HCT116 (cell line): ENCODE measurements around the gene TOP3B. TPM values are rescaled to one million over a fixed set of nuclear protein-coding genes. Genes with fewer than 3 reads are reported as not detected.

Experiments used
- ATAC-seq: fragments of 200-7000 bp; cut with Tn5 transposase; 2 replicates; pipeline ENCODE4 v1.9.1; 2020; ENCODE audit warnings: mild to moderate bottlenecking, moderate library complexity
- BruUV-seq: library from RNA; stranded (reverse); fragments of 400-500 nt; replicated peaks from 2 replicates; lab custom pipeline; 2021; lab: Mats Ljungman, UMichigan
- CTCF ChIA-PET: fragments of 300-600 bp; sonication (Branson Sonifier 250); formaldehyde crosslinking; loops from one replicate; lab custom pipeline; 2021; ENCODE audit warnings: antibody characterized with exemption; lab: Charles Lee
- POLR2A ChIA-PET: fragments of 300-600, 350-600 bp; sonication (Branson Sonifier 250); formaldehyde crosslinking; loops from one replicate; lab custom pipeline; 2021; ENCODE audit warnings: antibody characterized with exemption; lab: Charles Lee
- RAD21 ChIA-PET, 2 experiments: fragments of 300-600 bp; sonication (Branson Sonifier 250); formaldehyde crosslinking; loops; one replicate each; lab custom pipeline; 2023; ENCODE audit warnings: low total read pairs in 2 of 2; ENCODE audit not compliant: uncharacterized antibody in 2 of 2, unreplicated experiment in 2 of 2, low non-redundant PET in 1 of 2; lab: Charles Lee
- DNase-seq: peaks from one replicate; pipeline ENCODE4 v3.0.0-alpha.2; 2010; ENCODE audit warnings: low read depth, low spot score
- H2AFZ ChIP-seq: fragments of 200-600 bp; shearing (Covaris generic), sonication (generic); 2 replicates; pipeline ENCODE4 v1.6.1; 2017; ENCODE audit warnings: low read depth, mixed run types, mixed read lengths, antibody characterized with exemption, low read length; ENCODE audit not compliant: poor library complexity, severe bottlenecking
- H3K27ac ChIP-seq: 2 replicates; pipeline ENCODE4 v1.5.1; 2012; ENCODE audit warnings: low read depth, low read length
- H3K27me3 ChIP-seq: fragments of 200-600 bp; sonication (generic); 2 replicates; pipeline ENCODE4 v1.6.1; 2016; ENCODE audit warnings: mixed run types, low read length, mixed read lengths; ENCODE audit not compliant: insufficient read depth
- H3K36me3 ChIP-seq, 2 experiments: fragments of 200-500 bp in 1 of 2; fragments of 200-600 bp in 1 of 2; sonication (Bioruptor generic) in 1 of 2; sonication (generic) in 1 of 2; 2 replicates each; pipeline versions ENCODE4 v1.5.1 to v1.6.1; 2014 to 2016; ENCODE audit warnings: low read length in 2 of 2, inconsistent platforms in 1 of 2, mixed read lengths in 1 of 2, mixed run types in 1 of 2; ENCODE audit not compliant: insufficient read depth in 2 of 2, control insufficient read depth in 1 of 2
- H3K4me1 ChIP-seq, 2 experiments: fragments of 200-600 bp in 1 of 2; sonication (generic) in 1 of 2; 2 replicates each; pipeline versions ENCODE4 v1.5.1 to v1.6.1; 2012 to 2017; ENCODE audit warnings: low read length in 2 of 2, inconsistent platforms in 1 of 2, mild to moderate bottlenecking in 1 of 2, mixed read lengths in 1 of 2, mixed run types in 1 of 2, moderate library complexity in 1 of 2; ENCODE audit not compliant: insufficient read depth in 2 of 2, control insufficient read depth in 1 of 2
- H3K4me2 ChIP-seq: fragments of 200-600 bp; sonication (generic); 2 replicates; pipeline ENCODE4 v1.6.1; 2017; ENCODE audit warnings: mixed run types, low read length, mixed read lengths
- H3K4me3 ChIP-seq, 2 experiments: fragments of 200-600 bp in 1 of 2; sonication (generic) in 1 of 2; replicated peaks in 1 of 2; 2 replicates each; pipeline ENCODE4 v1.5.1; 2011 to 2016; ENCODE audit warnings: low read length in 2 of 2, control low read depth in 1 of 2, low read depth in 1 of 2, mild to moderate bottlenecking in 1 of 2, mixed read lengths in 1 of 2, mixed run types in 1 of 2
- H3K79me2 ChIP-seq: fragments of 200-600 bp; sonication (generic); 2 replicates; pipeline ENCODE4 v1.6.1; 2017; ENCODE audit warnings: mild to moderate bottlenecking, mixed run types, low read length, moderate library complexity, mixed read lengths; ENCODE audit not compliant: insufficient read depth
- H3K9ac ChIP-seq: fragments of 200-600 bp; sonication (generic); 2 replicates; pipeline ENCODE4 v1.6.1; 2016; ENCODE audit warnings: low read length, mixed read lengths
- H3K9me2 ChIP-seq: fragments of 200-600 bp; sonication (generic), shearing (Covaris generic); 2 replicates; pipeline ENCODE4 v1.6.1; 2017; ENCODE audit warnings: mixed run types, mild to moderate bottlenecking, moderate library complexity; ENCODE audit not compliant: insufficient read depth
- H3K9me3 ChIP-seq, 2 experiments: fragments of 200-500 bp in 1 of 2; fragments of 200-600 bp in 1 of 2; sonication (Bioruptor generic) in 1 of 2; sonication (generic) in 1 of 2; 2 replicates each; pipeline ENCODE4 v1.6.1; 2014 to 2017; ENCODE audit warnings: low read length in 2 of 2, mixed read lengths in 2 of 2, inconsistent platforms in 1 of 2, low read depth in 1 of 2, mild to moderate bottlenecking in 1 of 2, mixed run types in 1 of 2, moderate library complexity in 1 of 2; ENCODE audit not compliant: control insufficient read depth in 1 of 2, insufficient read depth in 1 of 2
- H4K20me1 ChIP-seq: fragments of 200-600 bp; sonication (generic), shearing (Covaris generic); 2 replicates; pipeline ENCODE4 v1.6.1; 2017; ENCODE audit warnings: mixed run types, mild to moderate bottlenecking, moderate library complexity; ENCODE audit not compliant: insufficient read depth
- CEBPB ChIP-seq: IDR thresholded peaks from 2 replicates; pipeline ENCODE4 v1.6.1; 2012; ENCODE audit warnings: low read depth
- EGR1 ChIP-seq: IDR thresholded peaks from 2 replicates; pipeline ENCODE4 v1.6.1; 2012; ENCODE audit warnings: low read depth
- ELF1 ChIP-seq: IDR thresholded peaks from 2 replicates; pipeline ENCODE4 v1.6.1; 2012; ENCODE audit warnings: low read depth, borderline replicate concordance
- EZH2 ChIP-seq: fragments of 200-600 bp; sonication (generic); IDR thresholded peaks from 2 replicates; pipeline ENCODE4 v1.6.1; 2017; ENCODE audit warnings: antibody characterized with exemption, mixed run types
- EZH2phosphoT487 ChIP-seq: fragments of 200-600 bp; IDR thresholded peaks from 2 replicates; pipeline ENCODE4 v1.6.1; 2018; ENCODE audit warnings: antibody characterized with exemption, borderline replicate concordance
- JUND ChIP-seq: IDR thresholded peaks from 2 replicates; pipeline ENCODE4 v1.6.1; 2012
- POLR2A ChIP-seq: IDR thresholded peaks from 2 replicates; pipeline ENCODE4 v1.7.0; 2011; ENCODE audit warnings: borderline replicate concordance; ENCODE audit not compliant: insufficient read depth, insufficient read length; ENCODE audit errors: extremely low read depth
- POLR2AphosphoS5 ChIP-seq: IDR thresholded peaks from 2 replicates; pipeline ENCODE4 v1.6.1; 2011; ENCODE audit warnings: mild to moderate bottlenecking, low read depth, low read length, moderate library complexity
- RAD21 ChIP-seq: IDR thresholded peaks from 2 replicates; pipeline ENCODE4 v1.6.1; 2012; ENCODE audit warnings: low read depth, mild to moderate bottlenecking
- SIN3A ChIP-seq: IDR thresholded peaks from 2 replicates; pipeline ENCODE4 v1.6.1; 2012; ENCODE audit warnings: low read depth
- SP1 ChIP-seq: IDR thresholded peaks from 2 replicates; pipeline ENCODE4 v1.6.1; 2012; ENCODE audit warnings: low read depth
- ZNF274 ChIP-seq: fragments of 200-500 bp; sonication (Bioruptor generic); IDR thresholded peaks from 2 replicates; pipeline ENCODE4 v1.6.1; 2014; ENCODE audit warnings: mild to moderate bottlenecking, low read depth, low read length, inconsistent platforms
- intact Hi-C: fragments of 100-400 bp; cut with micrococcal nuclease; formaldehyde crosslinking; loops from 2 replicates; pipeline ENCODE4 v1.10.0; 2022
- total RNA-seq: library from RNA; stranded (reverse); gene quantifications from one replicate; pipeline ENCODE4 v1.2.1, GENCODE V29; 2021; ENCODE audit not compliant: unreplicated experiment
- TF ChIP-seq, protein P1 (sequence below): IDR thresholded peaks from 2 replicates; pipeline ENCODE4 v1.6.1; 2012
- TF ChIP-seq, protein P2 (sequence below): IDR thresholded peaks from 2 replicates; pipeline ENCODE4 v1.6.1; 2012

The TOP3B gene
- total RNA-seq, 1 experiment from 2014 or later: 50.1 TPM

DNA sequence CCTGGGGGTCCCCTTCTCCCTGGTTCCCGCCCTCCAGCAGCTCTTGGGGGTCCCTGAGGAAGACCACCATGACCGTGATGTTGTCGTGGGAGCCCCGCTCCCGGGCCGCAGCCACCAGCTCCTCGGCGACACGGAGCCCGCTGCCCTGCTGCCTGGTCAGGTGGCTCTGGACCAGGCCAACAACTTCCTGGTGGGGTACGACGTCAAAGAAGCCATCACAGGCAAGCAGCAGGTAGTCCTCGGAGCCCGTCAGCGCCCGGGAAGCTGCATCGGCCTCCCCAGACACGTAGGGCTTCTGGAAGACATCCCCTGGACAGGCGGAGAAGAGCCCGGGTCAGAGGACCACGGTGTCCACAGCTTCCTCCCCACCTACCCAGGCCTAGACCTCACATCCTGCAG, 59.4 kb downstream of the TOP3B start:
- H3K36me3 ChIP-seq: no peaks in the 10 kb centered on the region; a peak in 1 of 4 replicates
- TF ChIP-seq, protein P1, sequence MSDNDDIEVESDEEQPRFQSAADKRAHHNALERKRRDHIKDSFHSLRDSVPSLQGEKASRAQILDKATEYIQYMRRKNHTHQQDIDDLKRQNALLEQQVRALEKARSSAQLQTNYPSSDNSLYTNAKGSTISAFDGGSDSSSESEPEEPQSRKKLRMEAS: no peak
- no peak for TF ChIP-seq EZH2phosphoT487
- TF ChIP-seq CEBPB: no peak
- TF ChIP-seq POLR2A: no peak
- TF ChIP-seq SP1: no peak
- TF ChIP-seq ELF1: no peak
- TF ChIP-seq EZH2: no peak
- TF ChIP-seq EGR1: no peak
- TF ChIP-seq POLR2AphosphoS5: no peak
- no peak for TF ChIP-seq SIN3A
- TF ChIP-seq, protein P2, sequence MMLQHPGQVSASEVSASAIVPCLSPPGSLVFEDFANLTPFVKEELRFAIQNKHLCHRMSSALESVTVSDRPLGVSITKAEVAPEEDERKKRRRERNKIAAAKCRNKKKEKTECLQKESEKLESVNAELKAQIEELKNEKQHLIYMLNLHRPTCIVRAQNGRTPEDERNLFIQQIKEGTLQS: no peak
- TF ChIP-seq RAD21: no peak
- TF ChIP-seq ZNF274: no peak
- no peak for TF ChIP-seq JUND
- TF ChIP-seq, all 23 proteins: peak for 0
- H3K9me2 ChIP-seq: no peaks in the 10 kb centered on the region
- H3K79me2 ChIP-seq: no peaks in the 10 kb centered on the region
- no peaks in the 10 kb centered on the region for H3K9me3 ChIP-seq
- CTCF ChIA-PET: no interaction called here
- H2AFZ ChIP-seq: no peak overlapping the region
- POLR2A ChIA-PET: no interaction called here
- intact Hi-C loops: no loop called here
- RAD21 ChIA-PET: no interaction called here
- no peak for ATAC-seq
- no peak overlapping the region for H3K27ac ChIP-seq
- DNase-seq: no peak
- no peaks in the 10 kb centered on the region for H4K20me1 ChIP-seq
- H3K27me3 ChIP-seq: no peaks in the 10 kb centered on the region
- BruUV-seq: no TSS peak
- no peaks in the 10 kb centered on the region for H3K4me1 ChIP-seq
- no peak overlapping the region for H3K9ac ChIP-seq
- no peak overlapping the region for H3K4me2 ChIP-seq
- no peak overlapping the region for H3K4me3 ChIP-seq
